Astrocyte (in vitro differentiated cells and primary cell): ENCODE measurements around the gene NPHP4. TPM values are rescaled to one million over a fixed set of nuclear protein-coding genes. Genes with fewer than 3 reads are reported as not detected.
"Not testable (repeated sequence)": the region's sequence is repeated elsewhere in the genome, so short reads cannot be mapped to it uniquely, and the experiment has no call there.

Experiments used
- DNase-seq: peaks from one replicate; pipeline ENCODE4 v3.0.0-alpha.2; 2010; ENCODE audit warnings: low read depth
- FAIRE-seq: peaks from 2 replicates; lab custom pipeline; 2011; peaks lifted over from hg19 to GRCh38; lab: Jason Lieb, UNC
- H2AFZ ChIP-seq: 2 replicates; pipeline ENCODE4 v1.6.0; 2012; ENCODE audit warnings: low read depth, low read length, inconsistent platforms
- H3K27ac ChIP-seq: 2 replicates; pipeline ENCODE4 v1.5.1; 2011; ENCODE audit warnings: low read depth, low read length, inconsistent platforms
- H3K27me3 ChIP-seq: 2 replicates; pipeline ENCODE4 v1.6.0; 2011; ENCODE audit warnings: low read length, inconsistent platforms; ENCODE audit not compliant: insufficient read depth
- H3K36me3 ChIP-seq: 2 replicates; pipeline ENCODE4 v1.5.1; 2011; ENCODE audit warnings: low read length, inconsistent platforms; ENCODE audit not compliant: insufficient read depth
- H3K4me1 ChIP-seq: 2 replicates; pipeline ENCODE4 v1.5.1; 2011; ENCODE audit warnings: low read length, inconsistent platforms; ENCODE audit not compliant: insufficient read depth
- H3K4me2 ChIP-seq: 2 replicates; pipeline ENCODE4 v1.6.0; 2012; ENCODE audit warnings: low read length, inconsistent platforms
- H3K4me3 ChIP-seq: 2 replicates; pipeline ENCODE4 v1.5.1; 2011; ENCODE audit warnings: low read depth, mild to moderate bottlenecking, low read length, inconsistent platforms; ENCODE audit not compliant: insufficient read depth
- H3K79me2 ChIP-seq: 2 replicates; pipeline ENCODE4 v1.6.0; 2012; ENCODE audit warnings: mild to moderate bottlenecking, low read length, inconsistent platforms; ENCODE audit not compliant: insufficient read depth
- H3K9ac ChIP-seq: 2 replicates; pipeline ENCODE4 v1.6.0; 2012; ENCODE audit warnings: mild to moderate bottlenecking, low read length, inconsistent platforms
- H3K9me3 ChIP-seq: 2 replicates; pipeline ENCODE4 v1.5.1; 2012; ENCODE audit warnings: low read depth, mild to moderate bottlenecking, low read length, inconsistent platforms; ENCODE audit not compliant: insufficient read depth
- H4K20me1 ChIP-seq: 2 replicates; pipeline ENCODE4 v1.6.0; 2012; ENCODE audit warnings: low read length, inconsistent platforms; ENCODE audit not compliant: insufficient read depth
- H3K27ac Mint-ChIP-seq: one replicate; pipeline ENCODE4 v1.8.0; 2021; ENCODE audit warnings: mild to moderate bottlenecking, mixed read lengths; ENCODE audit not compliant: unreplicated experiment
- H3K27me3 Mint-ChIP-seq: one replicate; pipeline ENCODE4 v1.8.0; 2021; ENCODE audit warnings: low read depth, mixed read lengths; ENCODE audit not compliant: unreplicated experiment
- H3K36me3 Mint-ChIP-seq: one replicate; pipeline ENCODE4 v1.8.0; 2021; ENCODE audit warnings: low read depth, mixed read lengths; ENCODE audit not compliant: unreplicated experiment
- H3K4me1 Mint-ChIP-seq: one replicate; pipeline ENCODE4 v1.8.0; 2021; ENCODE audit warnings: low read depth, mixed read lengths; ENCODE audit not compliant: unreplicated experiment
- H3K4me3 Mint-ChIP-seq: one replicate; pipeline ENCODE4 v1.8.0; 2021; ENCODE audit warnings: mild to moderate bottlenecking, moderate library complexity, mixed read lengths; ENCODE audit not compliant: unreplicated experiment
- H3K9me3 Mint-ChIP-seq: one replicate; pipeline ENCODE4 v1.8.0; 2021; ENCODE audit warnings: mild to moderate bottlenecking, mixed read lengths; ENCODE audit not compliant: unreplicated experiment
- CTCF ChIP-seq: IDR thresholded peaks from 2 replicates; pipeline ENCODE4 v1.5.1; 2011; ENCODE audit warnings: low read depth, mild to moderate bottlenecking, inconsistent platforms, low read length, moderate library complexity; ENCODE audit not compliant: insufficient read depth
- EZH2 ChIP-seq: IDR thresholded peaks from 2 replicates; pipeline ENCODE4 v1.6.1; 2012; ENCODE audit warnings: mild to moderate bottlenecking, low read length, inconsistent platforms; ENCODE audit not compliant: insufficient read depth
- total RNA-seq: library from RNA; stranded (reverse); gene quantifications from 2 replicates; pipeline ENCODE4 v1.2.1, GENCODE V29; 2021

The NPHP4 gene
- total RNA-seq, 1 donor from 2014 or later = 8.4 TPM

- no peaks in the 10 kb centered on the region for H3K9me3 Mint-ChIP-seq
- peaks cover 4% of the 10 kb centered on the region for H4K20me1 ChIP-seq
- H3K27me3 ChIP-seq = peaks cover 15% of the 10 kb centered on the region
- H3K79me2 ChIP-seq = no peaks in the 10 kb centered on the region
- H3K4me1 Mint-ChIP-seq = no peaks in the 10 kb centered on the region
- TF ChIP-seq EZH2 (no peak), CTCF (no peak)
- no peak overlapping the region for H3K9ac ChIP-seq
- no peak overlapping the region for H2AFZ ChIP-seq
- no peak overlapping the region for H3K4me3 Mint-ChIP-seq
- DNase-seq (no peak), FAIRE-seq (peak; percentile 29)
- no peak overlapping the region for H3K4me3 ChIP-seq
- no peaks in the 10 kb centered on the region for H3K36me3 ChIP-seq
- H3K27ac ChIP-seq = no peak overlapping the region
- no peak overlapping the region for H3K4me2 ChIP-seq
- H3K9me3 ChIP-seq = no peaks in the 10 kb centered on the region
- H3K27me3 Mint-ChIP-seq = peaks cover 20% of the 10 kb centered on the region
- H3K36me3 Mint-ChIP-seq = no peaks in the 10 kb centered on the region
- H3K4me1 ChIP-seq = peaks cover 10% of the 10 kb centered on the region
- no peak overlapping the region for H3K27ac Mint-ChIP-seq
Measured at GRCh38 chr1:6022193-6022592, 30.0 kb upstream of the NPHP4 start.

- no peak overlapping the region for H3K27ac ChIP-seq
- H3K4me3 ChIP-seq = no peak overlapping the region
- Mint-ChIP-seq H3K9me3 (no peaks in the 10 kb centered on the region), H3K4me1 (peaks cover 3% of the 10 kb centered on the region), H3K27ac (no peak overlapping the region), H3K4me3 (no peak overlapping the region), H3K36me3 (no peaks in the 10 kb centered on the region), H3K27me3 (peaks cover 17% of the 10 kb centered on the region)
- H3K79me2 ChIP-seq = no peaks in the 10 kb centered on the region
- no peak overlapping the region for H3K9ac ChIP-seq
- TF ChIP-seq EZH2 (no peak), CTCF (no peak)
- no peaks in the 10 kb centered on the region for H3K9me3 ChIP-seq
- no peaks in the 10 kb centered on the region for H3K36me3 ChIP-seq
- H3K27me3 ChIP-seq = peaks cover 2% of the 10 kb centered on the region
- DNase-seq (no peak), FAIRE-seq (no peak)
- no peak overlapping the region for H3K4me2 ChIP-seq
- H3K4me1 ChIP-seq = peaks cover 3% of the 10 kb centered on the region
- no peaks in the 10 kb centered on the region for H4K20me1 ChIP-seq
- H2AFZ ChIP-seq = no peak overlapping the region
Measured at GRCh38 chr1:6019166-6019845, 27.1 kb upstream of the NPHP4 start.

GRCh38 chr1:6017654-6018053, 25.4 kb upstream of the NPHP4 start:
- H3K4me1 Mint-ChIP-seq, FAIRE-seq, H3K79me2 ChIP-seq, H3K27ac ChIP-seq, H3K9ac ChIP-seq, H3K4me2 ChIP-seq, H4K20me1 ChIP-seq, H2AFZ ChIP-seq, H3K9me3 Mint-ChIP-seq, H3K36me3 ChIP-seq, H3K9me3 ChIP-seq, H3K4me3 Mint-ChIP-seq, H3K27ac Mint-ChIP-seq, H3K4me1 ChIP-seq, H3K36me3 Mint-ChIP-seq, DNase-seq, H3K4me3 ChIP-seq, H3K27me3 ChIP-seq: not testable (repeated sequence)
- H3K27me3 Mint-ChIP-seq = peaks cover 26% of the 10 kb centered on the region
